RPMI8226 (cell line): ENCODE data around the gene EFHD1.
A peak's percentile ranks its signal among the peaks of the same experiment; 100 is the strongest.
"Not testable (repeated sequence)": the region's sequence is repeated elsewhere in the genome, so short reads cannot be mapped to it uniquely, and the experiment has no call there.

Source experiments
- DNase-seq: peaks from one replicate; pipeline ENCODE4 v3.0.0-alpha.2; 2015

EFHD1 gene

DNA sequence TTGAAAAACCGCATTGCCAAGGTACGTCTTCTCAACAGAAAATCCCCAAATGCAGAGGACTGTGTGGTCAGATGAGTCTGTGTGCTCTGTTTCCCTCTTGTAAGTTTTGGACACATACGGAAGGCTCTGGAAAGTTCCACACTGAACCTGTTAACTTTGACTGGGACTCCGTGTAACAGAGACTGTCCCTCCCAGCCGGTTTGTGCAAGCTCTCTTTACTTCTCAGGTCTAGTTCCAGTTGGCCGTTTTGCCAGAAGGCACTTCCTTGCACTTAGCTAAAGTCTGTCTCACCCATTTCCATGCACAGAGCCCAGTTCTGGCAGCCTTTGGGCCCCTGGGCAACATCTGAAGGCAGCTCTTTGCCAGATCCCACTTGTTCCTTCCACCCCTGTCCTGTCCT is 22.0 kb downstream of the EFHD1 start:
- no peak for DNase-seq

DNA sequence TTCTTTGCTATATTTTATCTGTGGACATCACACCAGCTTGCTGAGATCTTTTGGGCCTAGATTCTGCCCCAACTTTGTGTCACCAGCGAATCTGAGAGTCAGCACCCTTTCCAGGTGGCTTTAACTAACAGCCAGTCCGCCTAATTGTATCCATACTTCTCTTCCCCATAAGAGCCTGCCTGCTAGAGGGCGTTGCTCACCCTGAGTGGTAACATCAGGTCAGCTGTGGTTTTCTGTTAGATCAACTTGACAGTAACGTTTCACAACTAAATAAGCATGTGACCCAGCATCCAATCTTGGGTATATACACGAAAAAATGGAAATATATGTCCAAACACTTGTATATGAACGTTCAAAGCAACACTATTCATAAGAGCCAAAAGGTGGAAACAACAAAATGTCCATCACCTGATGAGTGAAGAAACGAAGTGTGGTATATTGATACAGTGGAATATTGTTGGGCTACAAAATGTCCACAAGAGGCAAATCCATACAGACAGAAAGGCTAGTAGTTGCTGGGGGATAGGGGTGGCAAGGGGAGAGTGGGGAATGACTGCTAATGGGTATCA is 24.9 kb downstream of the EFHD1 start:
- peak; percentile 41 for DNase-seq

DNA sequence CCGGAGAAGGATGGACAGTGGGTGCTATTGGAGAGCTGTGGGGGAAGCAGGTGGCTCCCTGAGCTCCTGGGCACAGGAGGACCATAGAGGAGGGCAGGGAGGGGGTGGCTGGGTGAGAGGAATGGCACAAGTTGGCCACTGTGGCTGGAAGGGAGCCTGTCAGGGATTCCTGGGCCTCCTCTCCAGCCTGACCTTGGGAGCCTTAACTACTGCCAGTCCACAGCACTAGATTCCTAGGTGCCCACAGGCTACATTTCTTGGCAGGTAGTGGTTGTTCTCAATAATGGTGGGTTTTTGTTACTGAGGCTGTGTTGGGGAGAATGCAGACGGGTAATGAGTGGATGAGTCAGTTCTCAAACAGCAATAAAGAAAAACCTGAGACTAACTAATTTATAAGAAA is 26.0 kb downstream of the EFHD1 start:
- DNase-seq: no peak

DNA sequence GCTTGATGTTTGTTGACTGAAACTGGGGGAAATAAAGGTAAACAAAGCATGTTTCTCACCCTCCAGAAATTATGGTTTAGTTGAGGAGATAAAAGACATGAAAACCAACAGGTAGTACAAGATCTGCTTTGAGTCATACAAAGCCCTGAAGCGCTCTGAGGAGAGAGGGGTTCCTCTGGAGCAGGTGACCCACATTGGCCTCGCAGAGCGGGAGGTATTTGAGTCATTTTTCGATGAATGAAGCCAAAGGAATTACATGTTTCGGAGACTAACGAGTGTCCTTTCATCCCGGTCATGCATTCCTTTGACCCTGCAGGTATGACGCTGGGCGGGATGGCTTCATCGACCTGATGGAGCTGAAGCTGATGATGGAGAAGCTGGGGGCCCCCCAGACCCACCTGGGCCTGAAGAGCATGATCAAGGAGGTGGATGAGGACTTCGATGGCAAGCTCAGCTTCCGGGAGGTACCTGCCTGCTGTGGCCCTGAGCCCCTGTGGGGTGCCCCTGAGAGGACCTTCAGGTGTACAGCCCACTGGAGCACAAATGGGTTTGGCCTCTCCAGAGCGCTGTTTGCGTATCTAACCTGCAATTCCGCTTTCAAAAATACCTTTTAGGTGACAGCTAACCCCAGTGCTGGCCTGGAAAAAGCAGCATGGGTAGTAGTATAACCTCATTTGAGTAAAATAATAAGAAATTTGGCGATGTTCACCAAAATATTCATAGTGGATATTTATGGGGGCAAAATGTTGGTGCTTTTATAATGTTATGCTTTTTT is 29.3 kb downstream of the EFHD1 start:
- no peak for DNase-seq

DNA sequence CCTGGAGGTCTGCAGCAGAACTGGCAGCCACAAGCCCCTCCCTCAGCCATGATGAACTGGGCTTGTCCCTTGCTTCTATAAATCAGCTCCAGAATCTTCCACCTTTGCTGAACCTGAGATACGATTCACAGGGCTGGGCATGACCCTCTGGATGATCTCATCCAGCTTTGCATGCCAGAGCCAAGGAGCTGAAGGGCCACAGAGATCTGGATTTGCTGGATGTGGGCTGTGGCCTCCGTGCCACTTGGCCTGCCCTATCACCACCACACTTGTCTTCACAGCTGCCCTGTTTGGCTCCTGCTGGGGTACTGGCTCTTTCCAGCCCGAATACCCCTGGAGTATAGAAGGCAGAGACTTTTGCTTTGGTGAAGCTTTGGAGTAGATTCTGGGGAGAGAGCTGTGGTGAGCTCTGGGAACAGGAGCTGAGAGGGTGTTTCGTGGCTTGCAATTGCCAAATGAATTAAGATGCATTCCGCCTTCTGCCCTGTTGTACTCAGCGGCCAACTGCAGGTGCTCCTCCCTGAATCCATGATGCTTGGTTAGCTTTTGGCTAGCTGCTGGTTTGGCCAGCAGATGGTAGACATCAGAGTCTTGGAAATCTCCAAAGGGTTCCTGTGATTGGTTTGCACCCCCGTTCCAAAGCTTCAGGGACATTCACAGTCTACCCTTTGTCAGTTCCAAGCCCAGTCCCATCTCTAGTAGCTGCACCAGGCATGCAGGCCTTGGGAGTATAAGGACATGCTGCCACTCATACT is 32.8 kb downstream of the EFHD1 start:
- no peak for DNase-seq

DNA sequence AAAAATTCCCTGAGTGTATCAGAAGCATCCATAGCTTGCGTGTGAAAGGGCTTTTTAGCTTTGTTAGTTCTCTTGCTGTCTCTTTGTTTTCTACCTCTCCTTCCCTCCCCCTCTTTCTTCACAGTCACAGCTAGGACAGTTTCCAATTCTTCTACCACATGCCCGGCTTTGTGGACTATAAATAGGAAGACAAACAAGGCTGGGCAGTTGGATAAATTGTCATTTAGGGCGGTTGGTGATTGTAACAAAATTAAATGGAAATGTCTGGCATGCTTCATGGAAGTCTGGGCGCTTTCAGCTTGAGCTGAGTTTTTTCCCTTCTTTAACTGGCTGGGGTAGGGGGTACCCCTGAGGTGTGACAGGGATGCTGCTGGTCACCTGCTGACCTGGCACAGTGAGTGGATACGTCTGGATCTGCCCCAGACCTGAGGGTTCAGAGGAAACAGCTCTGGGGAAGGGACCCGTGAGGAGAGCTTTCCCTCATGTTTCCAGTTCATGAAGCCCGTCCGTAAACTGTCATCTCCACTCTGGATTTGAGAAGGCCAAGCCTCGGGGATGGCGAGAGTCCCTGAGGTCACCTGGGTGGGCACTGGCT is 34.7 kb downstream of the EFHD1 start:
- no peak for DNase-seq

DNA sequence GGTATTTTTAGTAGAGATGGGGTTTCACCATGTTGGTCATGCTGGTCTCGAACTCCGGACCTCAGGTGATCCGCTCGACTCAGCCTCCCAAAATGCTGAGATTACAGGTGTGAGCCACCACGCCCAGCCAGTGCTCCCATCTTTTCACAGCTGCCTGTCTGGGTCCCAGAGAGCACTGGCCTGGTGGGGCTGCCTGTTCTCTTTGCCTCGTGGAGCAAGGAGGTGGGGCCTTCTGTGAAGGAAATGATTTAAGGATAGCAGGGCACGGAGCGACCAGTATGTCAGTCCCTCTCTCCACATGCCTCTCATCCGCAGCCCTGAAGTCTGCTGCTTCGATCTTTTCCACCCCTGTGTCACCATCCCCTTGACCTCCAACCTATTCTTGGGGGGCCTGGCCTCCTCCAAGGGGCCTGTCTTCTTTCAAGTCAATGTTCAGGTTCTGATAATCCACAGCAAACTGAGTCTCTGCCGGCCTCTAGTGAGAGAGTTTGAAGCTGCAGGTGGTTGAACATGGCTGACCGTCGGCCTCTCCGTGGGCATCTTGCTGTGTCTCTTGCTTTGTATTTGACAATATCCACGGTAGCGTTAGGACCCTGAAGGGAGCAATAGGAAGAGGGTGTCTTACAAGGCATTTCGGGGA is 35.5 kb downstream of the EFHD1 start:
- DNase-seq: no peak

DNA sequence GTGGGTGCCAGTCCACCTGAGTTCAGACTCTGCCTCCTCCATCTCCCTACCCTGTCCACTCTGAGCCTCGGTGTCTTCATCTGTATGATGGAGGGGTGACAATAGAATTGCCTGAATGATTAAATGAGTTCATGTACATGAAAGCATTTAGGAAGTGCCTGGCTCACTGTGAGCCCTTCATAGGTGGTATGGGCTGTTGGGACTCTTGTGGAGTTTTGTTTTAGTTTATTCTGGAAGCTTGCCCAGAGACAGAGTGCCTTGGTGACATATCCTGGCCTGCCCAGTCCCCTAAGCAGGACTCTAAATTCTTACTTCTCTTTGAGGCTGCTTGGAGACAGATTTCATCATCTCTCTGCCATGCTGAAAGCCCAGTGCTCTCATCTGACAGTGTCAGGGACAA is 39.2 kb downstream of the EFHD1 start:
- no peak for DNase-seq

DNA sequence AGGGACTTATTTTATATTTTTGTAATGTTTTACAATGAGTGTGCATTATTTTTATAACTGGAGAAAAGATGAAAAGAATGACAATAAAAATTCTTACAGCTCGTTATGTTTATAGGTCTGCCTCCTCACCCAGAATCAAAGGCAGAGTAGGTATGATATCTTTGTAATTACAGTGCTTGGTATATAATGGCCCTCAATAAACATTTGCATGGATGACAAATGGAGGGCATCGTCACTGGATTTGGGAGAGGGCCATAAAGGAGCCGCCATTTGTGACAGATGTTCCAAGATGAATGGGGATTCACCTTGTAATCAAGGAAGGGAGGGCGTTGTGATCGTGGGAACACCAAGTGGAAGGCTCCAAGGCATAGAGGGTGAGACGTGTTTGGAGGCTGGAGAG is 41.1 kb downstream of the EFHD1 start:
- DNase-seq: no peak

DNA sequence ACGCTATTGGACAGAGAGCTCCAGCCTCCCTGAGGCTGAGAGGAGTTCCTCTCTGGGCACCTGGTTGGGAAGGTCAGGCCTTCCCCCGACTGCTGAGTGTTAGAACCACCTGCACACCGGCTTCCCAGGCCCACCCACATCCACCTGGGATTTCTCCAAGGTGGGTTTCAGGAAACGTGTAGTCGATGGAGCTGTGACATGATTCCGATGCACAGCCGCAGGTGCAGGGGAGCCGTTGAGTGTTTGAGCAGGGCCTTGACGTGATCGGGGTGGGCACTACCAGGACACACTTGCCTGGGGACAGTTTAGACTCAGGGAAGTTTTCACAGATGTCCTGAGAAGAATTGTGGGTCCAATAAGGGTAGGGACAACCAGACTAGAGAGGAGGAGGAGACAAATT is 42.0 kb downstream of the EFHD1 start:
- no peak for DNase-seq

DNA sequence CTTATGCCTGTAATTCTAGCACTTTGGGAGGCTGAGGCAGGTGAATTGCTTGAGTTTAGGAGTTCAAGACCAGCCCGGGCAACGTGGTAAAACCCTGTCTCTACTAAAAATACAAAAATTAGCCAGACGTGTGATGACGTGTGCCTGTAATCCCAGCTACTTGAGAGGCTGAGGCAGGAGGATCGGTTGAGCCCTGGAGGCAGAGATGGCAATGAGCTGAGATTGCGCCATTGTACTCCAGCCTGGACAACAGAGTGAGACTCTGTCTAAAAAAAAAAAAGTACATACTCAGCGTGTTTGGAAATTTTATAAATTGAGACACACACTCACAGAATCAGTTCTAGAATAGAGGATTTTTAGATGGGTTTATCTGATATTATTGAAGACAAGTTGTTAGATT is 46.6 kb downstream of the EFHD1 start:
- no peak for DNase-seq

DNA sequence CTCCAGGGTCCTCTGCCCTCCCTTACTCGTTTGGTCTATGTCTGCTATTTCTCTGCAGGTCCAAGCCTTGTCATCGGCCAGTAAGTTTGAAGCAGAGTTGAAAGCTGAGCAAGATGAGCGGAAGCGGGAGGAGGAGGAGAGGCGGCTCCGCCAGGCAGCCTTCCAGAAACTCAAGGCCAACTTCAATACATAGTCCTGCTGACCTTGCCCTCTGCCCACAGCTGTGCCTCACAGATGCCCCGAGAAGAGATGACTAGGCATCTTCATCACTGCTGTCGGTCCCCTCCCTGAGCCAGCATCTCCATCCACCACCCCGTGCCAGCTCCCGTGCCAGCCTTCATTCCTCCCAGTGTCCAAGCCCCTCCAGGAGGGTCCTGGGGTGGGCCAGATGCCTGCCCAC is 48.1 kb downstream of the EFHD1 start:
- DNase-seq: peak; percentile 91

DNA sequence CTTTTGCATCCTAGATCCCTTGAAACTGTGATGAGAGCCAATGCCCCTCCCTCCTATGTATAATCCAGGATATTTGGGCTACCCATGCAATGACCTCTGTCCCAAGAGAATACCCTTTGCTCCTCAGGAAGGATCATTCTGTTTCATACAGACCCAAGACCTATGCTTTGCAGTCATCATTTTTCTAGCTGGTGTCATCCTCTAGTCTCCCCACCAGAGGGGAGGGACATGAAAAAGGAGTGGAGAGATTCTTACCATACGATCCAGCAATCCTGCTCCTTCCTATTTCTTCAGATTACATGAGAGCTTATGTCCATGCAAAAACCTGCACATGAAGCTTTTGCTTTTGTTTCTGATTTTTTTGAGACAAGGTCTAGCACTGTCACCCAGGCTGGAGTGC is 50.0 kb downstream of the EFHD1 start:
- DNase-seq: no peak

DNA sequence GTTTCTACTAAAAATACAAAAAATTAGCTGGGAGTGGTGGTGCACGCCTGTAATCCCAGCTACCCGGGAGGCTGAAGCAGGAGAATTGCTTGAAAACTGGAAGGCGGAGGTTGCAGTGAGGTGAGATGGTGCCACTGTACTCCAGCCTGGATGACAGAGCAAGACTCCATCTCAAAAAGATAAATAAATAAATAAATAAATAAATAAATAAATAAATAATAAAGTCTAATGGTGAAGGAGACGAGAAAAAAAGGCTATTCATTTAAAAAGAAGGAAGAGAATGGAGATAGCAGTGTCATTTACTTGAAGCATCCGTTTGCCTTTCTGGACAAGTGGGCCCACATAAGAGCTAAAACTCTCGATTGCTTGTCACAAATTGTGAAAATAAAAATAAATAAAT is 52.0 kb downstream of the EFHD1 start:
- DNase-seq: not testable (repeated sequence)

DNA sequence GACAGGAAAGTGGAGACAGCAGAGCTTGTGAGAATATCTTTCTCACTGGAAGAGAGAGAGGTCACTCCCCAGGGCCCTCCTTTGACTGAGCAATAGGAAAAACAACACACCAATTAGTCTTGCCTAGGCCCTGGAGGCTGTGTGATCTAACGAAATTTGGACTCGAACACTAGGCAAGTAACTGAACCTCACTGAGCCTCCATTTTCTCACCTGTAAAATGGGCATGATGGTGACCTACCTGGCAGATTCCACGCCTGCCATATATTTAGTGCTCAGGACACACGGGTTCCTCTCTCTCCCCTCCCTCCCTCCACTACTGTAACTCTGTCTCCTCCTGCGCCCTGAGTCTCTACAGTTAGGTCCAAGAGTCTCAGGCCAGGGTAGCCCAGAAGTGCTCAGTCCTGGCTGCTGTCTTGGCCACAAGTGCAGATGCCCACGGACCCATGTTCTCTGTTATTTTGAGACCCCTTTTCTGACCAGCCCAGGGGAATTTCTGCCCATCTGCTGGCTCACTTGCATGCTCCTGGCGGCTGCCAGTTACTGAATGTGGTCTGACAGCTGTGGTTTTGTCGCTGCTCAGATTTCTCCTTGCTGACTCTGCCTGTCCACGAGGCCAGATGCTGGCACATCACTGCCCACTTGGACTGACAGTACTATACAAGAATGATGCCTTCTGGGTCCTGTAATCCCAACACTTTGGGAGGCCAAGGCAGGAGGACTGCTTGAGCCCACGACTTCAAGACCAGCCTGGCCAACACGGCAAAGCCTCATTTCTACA is 54.2 kb downstream of the EFHD1 start:
- DNase-seq: peak; percentile 68

DNA sequence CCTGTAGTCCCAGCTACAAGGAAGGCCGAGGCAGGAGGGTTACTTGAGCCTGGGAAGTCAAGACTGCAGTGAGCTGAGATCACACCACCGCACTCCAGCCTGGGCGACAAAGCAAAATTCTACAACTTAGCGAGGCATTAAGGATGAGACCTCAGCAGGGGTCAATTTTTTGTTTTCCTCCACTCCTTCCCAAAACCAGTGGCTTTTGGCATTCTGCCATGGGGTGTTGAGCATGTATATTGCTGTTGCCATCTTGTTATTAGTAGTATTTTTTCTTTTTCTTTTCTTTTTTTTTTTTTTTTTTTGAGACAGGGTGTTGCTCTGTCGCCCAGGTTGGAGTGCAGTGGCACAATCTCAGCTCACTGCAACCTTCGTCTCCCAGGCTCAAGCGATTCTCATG is 54.8 kb downstream of the EFHD1 start:
- DNase-seq: peak; percentile 48

DNA sequence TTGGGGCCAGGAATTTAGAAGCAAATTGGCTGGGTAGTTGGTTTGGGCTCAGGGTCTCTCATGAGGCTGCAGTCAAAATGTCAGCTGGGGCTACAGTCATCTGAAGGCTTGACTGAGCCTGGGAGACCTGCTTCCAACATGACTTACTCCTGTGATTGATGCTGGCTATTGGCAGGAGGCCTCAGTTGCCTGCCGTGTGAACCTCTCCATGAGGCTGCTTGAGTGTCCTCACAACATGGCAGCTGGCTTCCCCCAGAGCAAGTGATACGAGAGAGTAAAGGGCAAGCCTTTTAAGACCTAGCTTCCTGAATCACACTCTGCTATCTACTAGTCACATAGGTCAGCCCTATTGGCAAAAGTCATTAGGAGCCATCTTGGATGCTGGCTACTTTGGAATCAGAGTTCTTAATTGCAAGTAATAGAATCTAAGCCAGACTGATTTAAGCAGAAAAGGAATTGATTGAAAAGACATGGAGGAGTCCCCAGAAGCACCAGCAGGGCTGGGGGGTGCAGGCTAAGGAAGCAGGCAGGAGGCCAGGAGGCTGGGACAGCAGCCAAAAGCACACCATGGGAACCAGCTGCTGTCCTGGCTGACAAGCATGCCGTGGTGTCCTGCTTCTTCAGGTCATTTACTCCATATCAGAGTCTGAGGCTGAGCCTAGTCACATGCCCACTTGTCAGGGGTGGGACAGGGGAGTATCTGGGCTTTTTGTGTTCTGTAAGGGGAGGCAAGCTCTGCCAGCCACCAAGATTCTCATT is 55.9 kb downstream of the EFHD1 start:
- DNase-seq: peak; percentile 82

DNA sequence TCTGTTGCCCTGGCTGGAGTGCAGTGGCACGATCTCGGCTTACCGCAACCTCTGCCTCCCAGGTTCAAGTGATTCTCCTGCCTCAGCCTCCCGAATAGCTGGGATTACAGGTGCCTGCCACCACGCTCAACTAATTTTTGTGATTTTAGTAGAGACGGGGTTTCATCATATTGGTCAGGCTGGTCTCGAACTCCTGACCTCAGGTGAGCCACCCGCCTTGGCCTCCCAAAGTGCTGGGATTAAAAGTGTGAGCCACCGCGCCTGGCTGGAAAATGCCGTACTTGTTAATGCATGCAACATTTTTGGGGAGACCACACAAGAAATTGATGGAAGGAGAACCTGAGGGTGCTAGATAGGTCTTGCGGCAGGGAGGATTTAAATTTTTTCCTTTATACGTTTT is 57.7 kb downstream of the EFHD1 start:
- DNase-seq: not testable (repeated sequence)

DNA sequence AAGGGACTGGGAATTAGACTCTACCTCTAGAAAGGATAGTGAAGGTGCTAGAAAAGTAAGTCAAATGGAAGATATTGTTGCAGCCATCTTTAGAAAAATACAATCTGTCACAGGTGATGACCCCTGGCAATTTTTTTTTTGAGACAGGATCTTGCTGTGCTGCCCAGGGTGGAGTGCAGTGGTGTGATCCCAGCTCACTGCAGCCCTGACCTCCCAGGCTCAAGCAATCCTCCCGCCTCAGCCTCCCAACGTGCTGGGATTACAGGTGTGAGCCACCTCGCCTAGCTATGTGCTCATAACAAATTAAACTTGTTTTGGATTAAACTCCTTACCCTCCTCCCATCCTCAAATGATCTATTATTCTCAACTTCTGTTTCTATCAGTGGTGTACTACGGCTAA is 59.9 kb downstream of the EFHD1 start:
- no peak for DNase-seq

DNA sequence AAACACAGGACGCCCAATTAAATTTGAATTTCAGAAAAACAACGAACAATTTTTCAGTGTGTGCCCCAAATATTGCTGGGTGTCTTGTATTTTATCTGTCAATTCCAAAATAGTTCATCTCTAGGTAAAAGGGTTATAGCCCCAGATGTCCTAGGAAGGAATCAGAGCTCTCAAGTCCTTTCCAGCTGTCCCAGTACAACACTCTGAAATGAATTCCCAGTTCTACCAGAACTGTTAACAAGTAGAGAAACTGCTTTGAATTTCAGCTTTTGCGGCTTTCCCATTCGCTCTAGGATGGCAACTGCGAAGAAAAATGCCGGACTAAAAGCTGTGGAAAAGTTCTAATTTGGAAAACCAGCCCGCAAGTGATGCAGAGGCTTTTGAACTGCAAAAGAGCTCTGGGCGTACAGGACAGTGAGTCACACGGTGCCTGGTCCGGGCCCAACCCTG is 63.2 kb downstream of the EFHD1 start:
- no peak for DNase-seq

DNA sequence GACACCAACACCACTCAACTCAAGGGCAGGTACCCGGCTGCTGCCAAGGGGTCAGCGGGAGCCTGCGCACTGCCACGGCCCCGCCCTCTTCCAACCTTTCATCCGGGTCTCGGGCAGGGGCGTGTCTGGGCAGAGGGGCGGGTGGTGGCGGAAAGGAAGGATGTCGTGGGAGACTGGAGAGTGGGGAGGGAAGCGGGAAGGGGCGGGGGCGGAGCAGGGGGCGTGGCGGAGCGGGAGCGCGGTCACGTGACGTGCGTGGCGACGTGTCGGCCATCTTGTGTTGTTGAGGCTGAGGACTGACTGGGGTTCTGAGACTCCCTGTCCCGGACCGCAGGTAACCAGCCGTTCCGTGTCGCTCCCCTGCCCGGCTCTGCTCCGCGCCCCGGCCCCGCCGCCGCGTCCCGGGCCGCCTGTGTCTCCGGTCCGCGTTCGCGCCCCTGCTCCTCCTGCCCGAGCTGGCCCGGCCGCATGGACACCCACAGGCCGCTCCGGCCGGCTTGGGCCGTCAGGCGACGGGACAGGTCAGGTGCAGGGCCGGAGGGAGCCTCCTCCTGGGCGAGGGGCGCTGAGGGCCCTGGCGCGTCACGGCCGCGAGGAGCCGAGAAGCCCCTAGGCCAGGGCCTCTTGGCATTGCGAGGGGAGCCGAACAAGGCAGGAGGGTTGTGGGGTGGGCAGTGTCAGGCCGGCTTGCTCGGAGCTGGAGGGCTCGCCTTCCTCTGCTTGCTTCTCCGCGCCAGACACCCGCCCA is 63.8 kb downstream of the EFHD1 start, which contains the start of gene GIGYF2:
Gene GIGYF2 (plus strand): TSS at position 273 of the 748 bp plus-strand sequence. CDS start 37,867 bp downstream, outside the sequence.
- DNase-seq: peak; percentile 90
